ENCODE data around the gene C7orf25.
A peak's percentile ranks its signal among the peaks of the same experiment; 100 is the strongest.

C7orf25 gene

DNA sequence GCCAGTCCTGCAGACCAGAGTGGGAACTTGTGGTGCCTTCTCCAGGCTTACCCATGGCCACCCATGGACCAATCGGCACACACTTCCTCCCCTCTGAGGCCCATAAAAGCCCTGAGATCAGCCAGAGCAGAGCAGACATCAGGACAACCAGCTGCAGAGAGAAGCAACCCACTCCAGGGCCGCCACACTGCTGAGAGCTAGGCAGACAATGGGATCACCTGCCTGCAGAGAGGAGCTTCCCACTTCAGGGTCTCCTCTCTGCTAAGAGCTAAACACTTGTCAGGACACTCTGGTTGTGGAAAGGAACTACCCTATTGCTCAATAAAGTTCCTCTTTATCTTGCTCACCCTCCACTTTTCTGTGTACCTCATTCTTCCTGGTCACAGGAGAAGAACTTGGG lies 34.0 kb downstream of the C7orf25 start:
- ATAC-seq = no peak
- Mint-ChIP-seq H3K9me3 (no peaks in the 10 kb centered on the region), H3K27ac (no peak overlapping the region), H3K4me1 (no peaks in the 10 kb centered on the region), H3K36me3 (ENCODE audit: low read depth) (no peaks in the 10 kb centered on the region), H3K27me3 (peaks cover 7% of the 10 kb centered on the region), H3K4me3 (no peak overlapping the region)
- DNase-seq = no peak

DNA sequence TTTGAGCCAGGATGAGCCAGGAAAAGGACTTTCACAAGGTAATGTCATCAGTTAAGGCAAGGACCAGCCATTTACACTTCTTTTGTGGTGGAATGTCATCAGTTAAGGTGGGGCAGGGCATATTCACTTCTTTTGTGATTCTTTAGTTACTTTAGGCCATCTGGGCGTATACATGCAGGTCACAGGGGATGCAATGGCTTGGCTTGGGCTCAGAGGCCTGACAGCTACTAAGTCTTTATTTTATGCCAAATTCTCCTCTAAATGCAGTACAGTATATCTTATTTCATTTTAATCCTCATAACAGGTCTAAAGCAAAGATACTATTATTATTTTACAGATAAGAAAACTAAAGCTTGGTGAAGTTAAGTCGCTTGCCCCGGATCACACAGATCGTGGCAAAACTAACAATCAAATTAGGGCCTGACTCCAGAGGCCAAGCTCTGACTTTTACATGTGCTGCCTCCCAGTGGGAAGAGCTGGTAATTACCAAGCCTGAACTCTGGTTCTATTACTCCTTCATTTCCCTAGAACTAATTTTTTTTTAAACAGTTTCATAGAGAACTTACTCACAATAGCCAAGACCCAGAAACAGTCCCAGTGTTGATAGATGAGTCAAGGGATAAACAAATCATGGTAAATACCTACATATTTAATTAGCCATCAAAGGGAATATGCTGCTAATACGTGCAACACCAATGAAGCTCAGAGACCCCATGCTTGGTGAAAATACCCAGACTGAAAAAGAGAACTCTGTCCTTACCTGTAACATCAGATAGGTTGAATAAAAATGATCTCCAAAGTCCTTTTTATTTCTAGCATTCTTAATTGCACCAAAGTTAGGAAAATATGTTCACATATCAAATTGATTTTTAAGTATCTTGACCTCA lies 35.4 kb downstream of the C7orf25 start:
- peaks cover 7% of the 10 kb centered on the region for H3K27me3 Mint-ChIP-seq
- DNase-seq (peak; percentile 72), ATAC-seq (peak; percentile 77)
- no peaks in the 10 kb centered on the region for H3K9me3 Mint-ChIP-seq
- H3K27ac Mint-ChIP-seq = no peak overlapping the region
- no peaks in the 10 kb centered on the region for H3K36me3 Mint-ChIP-seq (ENCODE audit: low read depth)
- no peak overlapping the region for H3K4me3 Mint-ChIP-seq
- H3K4me1 Mint-ChIP-seq = no peaks in the 10 kb centered on the region

DNA sequence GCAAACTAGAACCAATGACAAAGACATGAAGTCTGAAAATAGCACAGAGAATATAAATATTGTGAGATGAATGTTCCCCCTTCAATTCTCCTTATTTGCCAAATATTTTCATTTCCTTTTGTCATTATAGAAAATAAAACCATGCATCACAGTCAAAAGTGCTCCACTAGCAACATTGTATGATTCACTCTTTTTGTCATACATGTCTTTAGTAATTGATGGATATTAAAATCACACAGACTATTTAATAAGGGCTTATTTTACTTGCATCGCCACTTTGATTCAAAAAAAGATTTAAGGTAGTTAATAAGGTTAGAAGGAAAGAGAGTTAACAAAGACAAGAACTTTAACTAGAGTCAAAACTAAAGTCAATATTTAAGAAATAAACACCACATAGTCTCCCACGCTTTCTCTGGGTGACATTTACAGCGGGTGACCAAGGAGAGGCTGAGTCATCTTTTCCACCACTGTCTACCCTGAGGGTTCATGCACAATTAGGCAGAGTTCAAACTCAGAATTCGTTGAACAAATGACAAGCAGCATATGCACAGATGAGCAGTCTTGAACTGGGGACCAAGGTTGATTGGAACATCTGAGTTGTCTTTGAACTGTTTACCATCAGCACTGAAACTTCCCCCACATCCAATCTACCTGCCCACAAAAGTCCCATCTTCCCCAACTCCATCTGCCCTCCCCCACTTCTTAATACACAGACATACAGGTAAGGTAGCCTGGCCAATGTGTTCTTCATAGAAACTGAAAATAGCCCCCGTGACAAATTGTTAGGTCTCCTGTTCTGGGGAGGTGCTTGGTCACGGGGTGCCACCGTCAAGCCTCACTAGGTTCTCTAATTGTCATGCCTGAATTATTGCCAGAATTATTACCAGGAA lies 42.5 kb downstream of the C7orf25 start:
- Mint-ChIP-seq H3K36me3 (ENCODE audit: low read depth) (peaks cover 2% of the 10 kb centered on the region), H3K27ac (peak overlapping the region; percentile 82), H3K4me3 (peak overlapping the region; percentile 51), H3K27me3 (peaks cover 18% of the 10 kb centered on the region), H3K9me3 (peaks cover 7% of the 10 kb centered on the region), H3K4me1 (peaks cover 24% of the 10 kb centered on the region)
- DNase-seq (peak; percentile 40), ATAC-seq (peak; percentile 99)

DNA sequence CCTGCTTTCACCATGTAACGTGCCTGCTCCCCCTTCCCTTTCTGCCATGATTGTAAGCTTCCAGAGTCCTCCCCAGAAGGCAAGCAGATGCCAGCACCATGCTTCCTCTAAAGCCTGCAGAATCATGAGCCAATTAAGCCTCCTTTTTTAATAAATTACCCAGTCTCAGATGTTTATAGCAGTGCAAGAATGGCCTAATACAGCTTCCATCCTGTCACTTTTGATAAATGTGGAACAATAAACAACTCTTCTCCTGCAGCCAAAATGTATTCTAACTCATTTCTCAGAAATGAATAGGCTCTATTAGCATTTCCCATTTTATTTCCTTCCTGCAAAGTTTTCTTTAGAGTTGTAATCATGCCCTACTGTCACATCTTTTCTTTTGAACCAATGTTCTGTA lies 43.4 kb downstream of the C7orf25 start:
- peaks cover 25% of the 10 kb centered on the region for H3K27me3 Mint-ChIP-seq
- peaks cover 24% of the 10 kb centered on the region for H3K4me1 Mint-ChIP-seq
- peak overlapping the region; percentile 51 for H3K4me3 Mint-ChIP-seq
- peaks cover 5% of the 10 kb centered on the region for H3K36me3 Mint-ChIP-seq (ENCODE audit: low read depth)
- ATAC-seq (no peak), DNase-seq (no peak)
- H3K27ac Mint-ChIP-seq = peak overlapping the region; percentile 82
- H3K9me3 Mint-ChIP-seq = peaks cover 16% of the 10 kb centered on the region

Measured in activated naive CD8-positive, alpha-beta T cell treated with anti-CD3 and anti-CD28 coated beads, Interleukin-2, amount 50 U/mL, for 24 hours (primary cell).